Mononuclear cell (primary cell): ENCODE data around the gene MTMR8. TPM values are rescaled to one million over a fixed set of nuclear protein-coding genes. Genes with fewer than 3 reads are reported as not detected.
"Not testable (repeated sequence)": the region's sequence is repeated elsewhere in the genome, so short reads cannot be mapped to it uniquely, and the experiment has no call there.

Source experiments
- H3K27me3 ChIP-seq: 2 replicates; pipeline ENCODE4 v1.6.0; 2011; ENCODE audit warnings: low read length, control low read depth; ENCODE audit not compliant: insufficient read depth
- H3K4me1 ChIP-seq: 2 replicates; pipeline ENCODE4 v1.5.1; 2011; ENCODE audit warnings: mild to moderate bottlenecking, low read length, control low read depth; ENCODE audit not compliant: insufficient read depth
- H3K4me3 ChIP-seq: 2 replicates; pipeline ENCODE4 v1.5.1; 2011; ENCODE audit warnings: mild to moderate bottlenecking, low read length, moderate library complexity
- H3K9me3 ChIP-seq: 2 replicates; pipeline ENCODE4 v1.5.1; 2011; ENCODE audit warnings: low read depth, mild to moderate bottlenecking, control low read depth, low read length
- total RNA-seq: library from RNA; depleted of rRNA; stranded (reverse); fragments of >200 nt; gene quantifications from one replicate; pipeline ENCODE4 v1.2.3, GENCODE V29; 2012

MTMR8 gene
- total RNA-seq, result 4.7 TPM

- Histone ChIP-seq H3K9me3 (no peaks in the 10 kb centered on the region), H3K4me3 (peak within 1 kb of the TSS; percentile 58), H3K27me3 (no peaks in the 10 kb centered on the region), H3K4me1 (peaks cover 5% of the 10 kb centered on the region)
Measured at GRCh38 chrX:64394874-64395567, at the start of gene MTMR8. Gene MTMR8 (minus strand): TSS chrX:64395452. CDS start chrX:64395363, 89 bp downstream.

GRCh38 chrX:64439551-64439950 lies 44.3 kb upstream of the MTMR8 start:
- Histone ChIP-seq H3K27me3 (no peaks in the 10 kb centered on the region), H3K4me3 (no peak overlapping the region), H3K9me3 (no peaks in the 10 kb centered on the region), H3K4me1 (no peaks in the 10 kb centered on the region)

- no peaks in the 10 kb centered on the region for H3K27me3 ChIP-seq
- H3K9me3 ChIP-seq, result no peaks in the 10 kb centered on the region
- H3K4me3 ChIP-seq, result no peak overlapping the region
- H3K4me1 ChIP-seq, result no peaks in the 10 kb centered on the region
Measured at GRCh38 chrX:64437665-64438064, 42.4 kb upstream of the MTMR8 start.

- Histone ChIP-seq H3K9me3 (no peaks in the 10 kb centered on the region), H3K4me3 (no peak overlapping the region), H3K27me3 (no peaks in the 10 kb centered on the region)
Measured at GRCh38 chrX:64437218-64437617, 42.0 kb upstream of the MTMR8 start.

GRCh38 chrX:64428371-64428770 lies 33.1 kb upstream of the MTMR8 start:
- no peaks in the 10 kb centered on the region for H3K4me1 ChIP-seq
- no peaks in the 10 kb centered on the region for H3K9me3 ChIP-seq
- H3K4me3 ChIP-seq, result no peak overlapping the region
- H3K27me3 ChIP-seq, result no peaks in the 10 kb centered on the region

More at GRCh38 chrX:64437218-64437617, 42.0 kb upstream of the MTMR8 start:
- H3K4me1 ChIP-seq, result no peaks in the 10 kb centered on the region

- Histone ChIP-seq H3K4me1 (no peaks in the 10 kb centered on the region), H3K27me3 (no peaks in the 10 kb centered on the region), H3K4me3 (no peak overlapping the region), H3K9me3 (no peaks in the 10 kb centered on the region)
Measured at GRCh38 chrX:64427787-64428186, 32.5 kb upstream of the MTMR8 start.

- H3K27me3 ChIP-seq, result no peaks in the 10 kb centered on the region
Measured at GRCh38 chrX:64427281-64427680, 32.0 kb upstream of the MTMR8 start.

GRCh38 chrX:64409730-64410129 lies 14.5 kb upstream of the MTMR8 start:
- not testable (repeated sequence) for H3K4me3 ChIP-seq, H3K27me3 ChIP-seq, H3K9me3 ChIP-seq, H3K4me1 ChIP-seq

More at GRCh38 chrX:64427281-64427680, 32.0 kb upstream of the MTMR8 start:
- no peaks in the 10 kb centered on the region for H3K9me3 ChIP-seq
- no peak overlapping the region for H3K4me3 ChIP-seq
- H3K4me1 ChIP-seq, result no peaks in the 10 kb centered on the region

- Histone ChIP-seq H3K9me3 (no peaks in the 10 kb centered on the region), H3K4me3 (no peak overlapping the region), H3K27me3 (no peaks in the 10 kb centered on the region), H3K4me1 (peaks cover 5% of the 10 kb centered on the region)
Measured at GRCh38 chrX:64398088-64398487, 2.8 kb upstream of the MTMR8 start.

- Histone ChIP-seq H3K4me1 (peaks cover 5% of the 10 kb centered on the region), H3K9me3 (no peaks in the 10 kb centered on the region), H3K4me3 (peak overlapping the region; percentile 58), H3K27me3 (no peaks in the 10 kb centered on the region)
Measured at GRCh38 chrX:64395568-64395929, 297 bp upstream of the MTMR8 start.

GRCh38 chrX:64394059-64394873 lies 986 bp downstream of the MTMR8 start:
- H3K4me3 ChIP-seq, result peak overlapping the region; percentile 58
- H3K4me1 ChIP-seq, result peaks cover 5% of the 10 kb centered on the region
- no peaks in the 10 kb centered on the region for H3K27me3 ChIP-seq
- no peaks in the 10 kb centered on the region for H3K9me3 ChIP-seq

GRCh38 chrX:64389489-64389888 lies 5.8 kb downstream of the MTMR8 start:
- Histone ChIP-seq H3K4me1 (peaks cover 3% of the 10 kb centered on the region), H3K9me3 (peaks cover 7% of the 10 kb centered on the region), H3K4me3 (no peak overlapping the region), H3K27me3 (no peaks in the 10 kb centered on the region)

- H3K9me3 ChIP-seq, result peaks cover 12% of the 10 kb centered on the region
- H3K27me3 ChIP-seq, H3K4me1 ChIP-seq, H3K4me3 ChIP-seq: not testable (repeated sequence)
Measured at GRCh38 chrX:64380789-64381188, 14.5 kb downstream of the MTMR8 start.

GRCh38 chrX:64379924-64380323 lies 15.3 kb downstream of the MTMR8 start:
- H3K4me3 ChIP-seq, result no peak overlapping the region
- no peaks in the 10 kb centered on the region for H3K4me1 ChIP-seq
- H3K9me3 ChIP-seq, result peaks cover 7% of the 10 kb centered on the region
- H3K27me3 ChIP-seq, result no peaks in the 10 kb centered on the region

- no peaks in the 10 kb centered on the region for H3K27me3 ChIP-seq
- H3K4me1 ChIP-seq, result no peaks in the 10 kb centered on the region
- H3K4me3 ChIP-seq, result no peak overlapping the region
- H3K9me3 ChIP-seq, result peaks cover 5% of the 10 kb centered on the region
Measured at GRCh38 chrX:64377753-64378152, 17.5 kb downstream of the MTMR8 start.

GRCh38 chrX:64352081-64352480 lies 43.2 kb downstream of the MTMR8 start:
- no peaks in the 10 kb centered on the region for H3K27me3 ChIP-seq
- no peak overlapping the region for H3K4me3 ChIP-seq
- no peaks in the 10 kb centered on the region for H3K4me1 ChIP-seq
- no peaks in the 10 kb centered on the region for H3K9me3 ChIP-seq
